ENCODE measurements around the gene LMX1A. TPM values are rescaled to one million over a fixed set of nuclear protein-coding genes. Genes with fewer than 3 reads are reported as not detected.
A peak's percentile ranks its signal among the peaks of the same experiment; 100 is the strongest.

LMX1A gene
- total RNA-seq, 1 experiment from 2014 or later: not detected

- no peak for TF ChIP-seq ZNF532 (CRISPR knock-in tag; IDR thresholded peaks at IDR 0.05; ENCODE audit: borderline replicate concordance)
- TF ChIP-seq MAX (CRISPR knock-in tag; IDR thresholded peaks at IDR 0.05): no peak
- no peak for TF ChIP-seq NR2C2 (CRISPR knock-in tag; IDR thresholded peaks at IDR 0.05)
- no peak for TF ChIP-seq ZNF219 (CRISPR knock-in tag; IDR thresholded peaks at IDR 0.05; ENCODE audit: borderline replicate concordance)
These were observed 8.8 kb upstream of the LMX1A start (continued) for GRCh38 chr1:165365341-165365740.

GRCh38 chr1:165364568-165365133 is 8.1 kb upstream of the LMX1A start:
- POLR2A ChIA-PET: no interaction called here
- peaks cover 39% of the 10 kb centered on the region for H3K27me3 Mint-ChIP-seq (ENCODE audit: low read depth)
- H3K9me3 Mint-ChIP-seq: no peaks in the 10 kb centered on the region
- H3K36me3 Mint-ChIP-seq: no peaks in the 10 kb centered on the region
- H3K4me3 Mint-ChIP-seq: no peak overlapping the region
- DNase-seq (ENCODE audit: low spot score): no peak
- peaks cover 12% of the 10 kb centered on the region for H3K4me1 Mint-ChIP-seq
- no peak overlapping the region for H3K27ac Mint-ChIP-seq
- CTCF ChIA-PET: no interaction called here
- no peak; the same call in 1 of the 2 replicates for ATAC-seq
- no peak for TF ChIP-seq ZNF317 (CRISPR knock-in tag; IDR thresholded peaks at IDR 0.05; ENCODE audit: borderline replicate concordance, low read depth)
- TF ChIP-seq SMAD4 (CRISPR knock-in tag; IDR thresholded peaks at IDR 0.05): no peak
- no peak for TF ChIP-seq ZBTB21 (CRISPR knock-in tag; IDR thresholded peaks at IDR 0.05; ENCODE audit: borderline replicate concordance)
- no peak for TF ChIP-seq ZNF219 (CRISPR knock-in tag; IDR thresholded peaks at IDR 0.05; ENCODE audit: borderline replicate concordance)
- no peak for TF ChIP-seq EMX1 (CRISPR knock-in tag; IDR thresholded peaks at IDR 0.05)
- no peak for TF ChIP-seq NR1H2 (CRISPR knock-in tag; IDR thresholded peaks at IDR 0.05)
- TF ChIP-seq GTF2I (CRISPR knock-in tag; conservative IDR thresholded peaks at IDR 0.05): no peak
- no peak for TF ChIP-seq NFATC4 (CRISPR knock-in tag; IDR thresholded peaks at IDR 0.05)
- TF ChIP-seq E2F4 (CRISPR knock-in tag; IDR thresholded peaks at IDR 0.05; ENCODE audit: borderline replicate concordance, low read depth): no peak
- no peak for TF ChIP-seq SMAD3 (CRISPR knock-in tag; IDR thresholded peaks at IDR 0.05; ENCODE audit: borderline replicate concordance)
- TF ChIP-seq NFYB (CRISPR knock-in tag; conservative IDR thresholded peaks at IDR 0.05; ENCODE audit: low read depth): no peak

- DNase-seq (ENCODE audit: low spot score) (peak; percentile 40), ATAC-seq (peak; percentile 2; the same call in 1 of the 2 replicates)
- Mint-ChIP-seq H3K36me3 (no peaks in the 10 kb centered on the region), H3K4me3 (peak overlapping the region; percentile 63), H3K9me3 (no peaks in the 10 kb centered on the region), H3K4me1 (peaks cover 40% of the 10 kb centered on the region), H3K27me3 (ENCODE audit: low read depth) (peaks cover 96% of the 10 kb centered on the region), H3K27ac (no peak overlapping the region)
- ChIA-PET POLR2A (no interaction called here), CTCF (interaction anchor here (1.0 to 7.9 kb wide), 6 partner anchors 11 to 227 kb away, joined by 3 to 137 read pairs (median 8); no protein-coding TSS in a partner anchor)
- TF ChIP-seq CREM (CRISPR knock-in tag; IDR thresholded peaks at IDR 0.05) (0 out of 2 replicates have a peak, but pooled peaks have one; percentile 53), CBFB (CRISPR knock-in tag; IDR thresholded peaks at IDR 0.05; ENCODE audit: low read depth) (no peak), TP53 (CRISPR knock-in tag; IDR thresholded peaks at IDR 0.05) (no peak), JUN (CRISPR knock-in tag; IDR thresholded peaks at IDR 0.05) (no peak)
These were observed 361 bp upstream of the LMX1A start for GRCh38 chr1:165356876-165357275.

All from WTC11 (cell line).